Mesothelial cell of epicardium (in vitro differentiated cells): Measurements from ENCODE around the gene DNAJA4. TPM values are rescaled to one million over a fixed set of nuclear protein-coding genes. Genes with fewer than 3 reads are reported as not detected.

ENCODE experiments used
- DNase-seq, 2 experiments: peaks; one replicate each; pipeline ENCODE4 v3.0.0; 2021; ENCODE audit warnings: low spot score in 2 of 2; ENCODE audit not compliant: unreplicated experiment in 2 of 2
- H3K27ac Mint-ChIP-seq: 2 replicates; pipeline ENCODE4 v1.8.0; 2021; ENCODE audit warnings: mixed read lengths
- H3K27me3 Mint-ChIP-seq: 2 replicates; pipeline ENCODE4 v1.8.0; 2021; ENCODE audit warnings: low read depth, mixed read lengths
- H3K36me3 Mint-ChIP-seq: 2 replicates; pipeline ENCODE4 v1.8.0; 2021; ENCODE audit warnings: mixed read lengths
- H3K4me1 Mint-ChIP-seq: 2 replicates; pipeline ENCODE4 v1.8.0; 2021; ENCODE audit warnings: mixed read lengths
- H3K4me3 Mint-ChIP-seq: 2 replicates; pipeline ENCODE4 v1.8.0; 2021; ENCODE audit warnings: mild to moderate bottlenecking, moderate library complexity, mixed read lengths
- H3K9me3 Mint-ChIP-seq: 2 replicates; pipeline ENCODE4 v1.8.0; 2021; ENCODE audit warnings: mixed read lengths
- total RNA-seq: library from RNA; stranded (reverse); gene quantifications from 3 replicates; pipeline ENCODE4 v1.2.1, GENCODE V29; 2021
- TF ChIP-seq, protein P1 (sequence below): fragments of 200-600 bp; sonication (generic); IDR thresholded peaks from one replicate; pipeline ENCODE4 v1.5.0; 2021; ENCODE audit warnings: antibody characterized with exemption; ENCODE audit not compliant: unreplicated experiment

The DNAJA4 gene
- 0.13 to 0.18 TPM in 2 of 3 replicates, not detected in the other for total RNA-seq

DNA sequence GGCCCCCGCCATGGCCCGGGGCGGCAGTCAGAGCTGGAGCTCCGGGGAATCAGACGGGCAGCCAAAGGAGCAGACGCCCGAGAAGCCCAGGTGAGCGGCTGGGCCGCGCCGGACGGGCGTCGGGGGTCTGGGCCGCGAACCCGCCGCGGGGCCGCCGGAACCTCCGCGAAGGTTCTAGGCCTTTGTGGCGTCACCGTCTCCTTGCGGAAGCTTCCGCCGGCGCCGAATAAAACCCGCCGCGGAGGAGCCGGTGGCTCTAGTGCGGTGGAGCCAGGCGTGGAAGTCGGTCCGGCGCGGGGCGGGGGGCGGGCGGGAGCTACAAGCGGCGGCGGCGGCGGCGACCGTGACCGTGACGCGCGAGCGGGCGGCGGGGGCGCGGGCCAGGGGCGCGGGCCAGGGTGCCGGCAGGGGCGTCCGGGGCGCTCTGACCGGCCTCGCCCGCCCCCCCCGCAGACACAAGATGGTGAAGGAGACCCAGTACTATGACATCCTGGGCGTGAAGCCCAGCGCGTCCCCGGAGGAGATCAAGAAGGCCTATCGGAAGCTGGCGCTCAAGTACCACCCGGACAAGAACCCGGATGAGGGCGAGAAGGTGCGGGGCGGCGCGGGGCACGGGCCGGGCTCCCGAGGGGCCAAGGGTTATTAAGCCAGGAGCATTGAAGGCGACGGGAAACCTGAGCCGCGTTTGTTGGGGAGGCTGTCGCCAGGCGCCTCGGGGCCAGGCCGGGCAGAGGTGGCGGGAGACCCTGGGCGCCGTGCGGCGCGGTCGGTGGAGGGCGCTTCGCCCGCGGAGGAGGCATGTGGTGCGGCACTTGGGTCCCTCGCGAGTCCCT is at the start of gene DNAJA4:
Gene DNAJA4 (plus strand): TSS at position 259 of the 833 bp plus-strand sequence. CDS start 202 bp downstream, at position 461.
- no peak within 1 kb of the TSS for H3K27ac Mint-ChIP-seq
- DNase-seq = no peak
- H3K4me3 Mint-ChIP-seq = no peak within 1 kb of the TSS
- H3K4me1 Mint-ChIP-seq = peaks cover 6% of the 10 kb centered on the region
- peaks cover 3% of the 10 kb centered on the region for H3K27me3 Mint-ChIP-seq
- no peaks in the 10 kb centered on the region for H3K36me3 Mint-ChIP-seq
- TF ChIP-seq, protein P1, sequence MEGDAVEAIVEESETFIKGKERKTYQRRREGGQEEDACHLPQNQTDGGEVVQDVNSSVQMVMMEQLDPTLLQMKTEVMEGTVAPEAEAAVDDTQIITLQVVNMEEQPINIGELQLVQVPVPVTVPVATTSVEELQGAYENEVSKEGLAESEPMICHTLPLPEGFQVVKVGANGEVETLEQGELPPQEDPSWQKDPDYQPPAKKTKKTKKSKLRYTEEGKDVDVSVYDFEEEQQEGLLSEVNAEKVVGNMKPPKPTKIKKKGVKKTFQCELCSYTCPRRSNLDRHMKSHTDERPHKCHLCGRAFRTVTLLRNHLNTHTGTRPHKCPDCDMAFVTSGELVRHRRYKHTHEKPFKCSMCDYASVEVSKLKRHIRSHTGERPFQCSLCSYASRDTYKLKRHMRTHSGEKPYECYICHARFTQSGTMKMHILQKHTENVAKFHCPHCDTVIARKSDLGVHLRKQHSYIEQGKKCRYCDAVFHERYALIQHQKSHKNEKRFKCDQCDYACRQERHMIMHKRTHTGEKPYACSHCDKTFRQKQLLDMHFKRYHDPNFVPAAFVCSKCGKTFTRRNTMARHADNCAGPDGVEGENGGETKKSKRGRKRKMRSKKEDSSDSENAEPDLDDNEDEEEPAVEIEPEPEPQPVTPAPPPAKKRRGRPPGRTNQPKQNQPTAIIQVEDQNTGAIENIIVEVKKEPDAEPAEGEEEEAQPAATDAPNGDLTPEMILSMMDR = no peak
- H3K9me3 Mint-ChIP-seq = no peaks in the 10 kb centered on the region

DNA sequence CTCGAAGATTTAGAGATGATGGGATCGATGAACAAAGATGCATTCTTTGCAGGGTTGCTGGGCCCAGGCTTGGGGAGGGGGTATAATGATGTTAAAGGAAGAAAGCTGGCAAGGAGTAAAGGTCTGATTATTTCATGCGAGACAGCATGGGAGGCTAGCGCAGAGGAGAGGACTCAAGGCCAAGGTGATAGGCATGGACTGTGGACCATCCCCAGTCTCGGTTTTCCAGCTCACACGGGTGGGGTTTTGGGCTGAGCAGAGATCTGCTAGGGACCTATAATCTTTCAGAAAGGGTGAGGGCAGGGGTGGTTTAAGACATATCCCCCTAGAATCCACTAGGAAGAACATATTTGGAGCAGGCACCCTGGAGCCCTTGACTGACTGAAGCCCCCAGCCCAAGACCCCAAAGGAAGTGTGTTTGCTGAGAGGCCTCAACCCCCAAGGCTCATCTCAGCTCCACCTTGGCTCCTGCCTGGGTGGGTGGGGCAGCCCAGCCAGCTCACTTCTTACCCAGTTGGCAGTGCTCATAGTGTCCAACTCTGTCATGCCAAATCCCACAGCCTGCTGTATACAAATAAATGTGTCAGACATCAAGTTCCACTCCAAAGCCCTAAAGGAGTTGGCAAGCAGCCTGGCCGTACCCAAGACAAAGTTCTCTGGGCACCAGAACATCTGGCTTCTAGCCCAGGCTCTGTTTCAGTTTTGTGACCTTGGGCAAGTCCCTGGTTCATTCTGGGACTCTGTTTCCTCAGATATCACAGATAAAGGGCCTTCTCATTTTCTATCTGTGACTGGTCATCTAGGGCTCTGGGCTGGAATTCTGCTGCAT is 47.9 kb upstream of the DNAJA4 start:
- DNase-seq = no peak
- TF ChIP-seq, protein P1 = no peak
- Mint-ChIP-seq H3K27ac (no peak overlapping the region), H3K4me1 (peaks cover 6% of the 10 kb centered on the region), H3K27me3 (peaks cover 4% of the 10 kb centered on the region), H3K9me3 (no peaks in the 10 kb centered on the region), H3K4me3 (no peak overlapping the region), H3K36me3 (no peaks in the 10 kb centered on the region)

DNA sequence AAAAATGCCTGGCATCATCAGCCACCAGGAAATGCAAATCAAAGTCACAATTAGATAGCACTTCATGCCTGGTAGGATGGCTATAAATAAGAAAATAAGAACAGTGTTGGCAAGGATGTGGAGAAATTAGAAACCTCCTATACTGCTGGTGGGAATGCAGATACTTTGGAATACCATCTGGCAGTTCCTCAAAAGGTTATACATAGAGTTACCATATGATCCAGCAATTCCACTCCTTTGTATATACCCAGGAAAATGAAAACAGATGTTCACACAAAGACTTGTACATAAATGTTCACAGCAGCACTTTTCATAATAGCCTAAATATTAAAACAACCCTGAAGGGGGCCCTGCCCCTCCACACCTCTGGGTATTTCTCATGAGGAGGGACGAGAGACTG is 43.6 kb upstream of the DNAJA4 start:
- Mint-ChIP-seq H3K27ac (no peak overlapping the region), H3K4me3 (no peak overlapping the region), H3K9me3 (peaks cover 6% of the 10 kb centered on the region), H3K36me3 (no peaks in the 10 kb centered on the region), H3K27me3 (no peaks in the 10 kb centered on the region), H3K4me1 (no peaks in the 10 kb centered on the region)
- TF ChIP-seq, protein P1 = no peak
- no peak for DNase-seq

DNA sequence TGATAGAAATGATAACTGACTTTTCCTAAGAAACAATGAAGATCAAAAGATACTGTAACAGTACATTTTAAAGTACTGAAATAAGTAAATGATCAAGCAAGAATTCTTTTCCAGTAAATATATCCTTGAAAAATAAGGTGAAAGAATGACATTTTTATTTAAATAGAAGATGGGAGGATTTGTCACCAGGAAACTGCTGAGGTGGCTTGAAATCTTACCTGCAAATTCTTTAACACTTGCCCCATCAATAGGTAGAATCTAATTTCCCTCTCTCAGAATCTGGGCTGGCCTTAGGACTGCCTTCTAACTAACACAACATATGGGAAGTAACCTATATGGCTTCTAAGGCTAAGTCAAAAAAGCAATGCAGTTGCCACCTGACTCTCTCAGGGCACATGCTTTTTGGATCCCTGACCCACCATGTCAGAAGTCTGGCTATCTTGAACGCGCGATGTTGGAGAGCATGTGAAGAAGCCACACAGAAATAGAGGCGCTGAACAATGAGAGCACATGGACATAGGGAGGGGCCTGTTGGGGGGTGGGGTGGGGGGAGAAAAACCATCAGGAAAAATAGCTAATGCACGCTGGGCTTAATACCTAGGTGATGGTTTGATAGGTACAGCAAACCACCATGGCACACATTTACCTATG is 41.5 kb upstream of the DNAJA4 start:
- H3K4me3 Mint-ChIP-seq = no peak overlapping the region
- H3K9me3 Mint-ChIP-seq = peaks cover 12% of the 10 kb centered on the region
- H3K27me3 Mint-ChIP-seq = no peaks in the 10 kb centered on the region
- no peaks in the 10 kb centered on the region for H3K4me1 Mint-ChIP-seq
- TF ChIP-seq, protein P1 = no peak
- no peaks in the 10 kb centered on the region for H3K36me3 Mint-ChIP-seq
- H3K27ac Mint-ChIP-seq = no peak overlapping the region
- DNase-seq = no peak

DNA sequence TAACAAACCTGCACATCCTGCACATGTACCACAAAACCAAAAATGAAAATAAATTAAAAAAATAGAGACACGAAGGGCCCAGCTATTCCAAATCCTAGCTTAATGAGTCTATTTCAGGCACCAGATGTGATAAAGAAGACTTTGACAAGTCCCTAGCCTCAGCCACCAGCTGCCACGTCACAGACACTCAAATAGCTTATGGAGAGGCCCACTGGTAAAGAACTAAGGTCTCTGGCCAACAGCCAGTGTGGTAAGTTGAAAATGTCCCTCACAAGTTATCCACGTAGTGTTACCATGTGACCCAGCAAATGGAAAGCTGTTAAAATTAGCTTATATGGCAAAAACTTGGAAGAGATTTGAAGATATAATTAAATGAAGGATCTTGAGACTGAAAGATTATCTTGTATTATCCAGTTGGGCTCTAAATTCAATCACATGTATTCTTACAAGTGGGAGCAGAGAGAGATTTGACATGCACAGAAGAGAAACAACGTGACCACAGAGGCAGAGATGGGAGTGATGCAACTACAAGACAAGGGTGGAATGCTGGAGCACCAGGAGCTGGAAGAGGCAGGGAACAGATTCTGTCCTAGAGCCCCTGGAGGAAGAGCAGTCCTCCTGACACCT is 40.9 kb upstream of the DNAJA4 start:
- TF ChIP-seq, protein P1 = no peak
- no peak overlapping the region for H3K27ac Mint-ChIP-seq
- H3K9me3 Mint-ChIP-seq = peaks cover 12% of the 10 kb centered on the region
- no peak overlapping the region for H3K4me3 Mint-ChIP-seq
- DNase-seq = no peak
- H3K27me3 Mint-ChIP-seq = no peaks in the 10 kb centered on the region
- no peaks in the 10 kb centered on the region for H3K4me1 Mint-ChIP-seq
- H3K36me3 Mint-ChIP-seq = no peaks in the 10 kb centered on the region
